ENCODE results near the gene TMC7. TPM values are rescaled to one million over a fixed set of nuclear protein-coding genes. Genes with fewer than 3 reads are reported as not detected.

The TMC7 gene
- total RNA-seq, 6 experiments from 2014 or later = 0.16 to 0.37 (median 0.27) TPM

- no peak overlapping the region for H3K27ac ChIP-seq
- ATAC-seq (no peak), DNase-seq (no peak)
- no peaks in the 10 kb centered on the region for H3K36me3 ChIP-seq
- WGBS (ENCODE audit: insufficient coverage, low coverage, low lambda C conversion rate, missing lambda C conversion rate) = 82% methylated on average over 5 of the region's 5 CpGs
- intact Hi-C loops (cut with DNase I) = no loop called here
- TF ChIP-seq CTCF (IDR thresholded peaks at IDR 0.05) (no peak), POLR2A (IDR thresholded peaks at IDR 0.05) (no peak)
- peaks cover 0 to 12% (median 0%) of the 10 kb centered on the region in 4 donors for H3K4me1 ChIP-seq
- no peaks in the 10 kb centered on the region for H3K27me3 ChIP-seq
- H3K9me3 ChIP-seq = no peaks in the 10 kb centered on the region
- no peak overlapping the region for H3K4me3 ChIP-seq
Observed at GRCh38 chr16:19095654-19096053, 111.9 kb downstream of the TMC7 start.

GRCh38 chr16:19098173-19098572 is 114.4 kb downstream of the TMC7 start:
- Histone ChIP-seq H3K4me3 (no peak overlapping the region), H3K36me3 (no peaks in the 10 kb centered on the region), H3K4me1 (peaks cover 0 to 12% (median 0%) of the 10 kb centered on the region in 4 donors), H3K27me3 (no peaks in the 10 kb centered on the region), H3K9me3 (no peaks in the 10 kb centered on the region), H3K27ac (no peak overlapping the region)
- 100% methylated on average over 1 of the region's 1 CpG for WGBS (ENCODE audit: insufficient coverage, low coverage, low lambda C conversion rate, missing lambda C conversion rate)
- no peak for DNase-seq
- intact Hi-C loops (cut with DNase I) = no loop called here
- no peak for ATAC-seq
- TF ChIP-seq CTCF (IDR thresholded peaks at IDR 0.05) = no peak
- no peak for TF ChIP-seq POLR2A (IDR thresholded peaks at IDR 0.05)

DNA sequence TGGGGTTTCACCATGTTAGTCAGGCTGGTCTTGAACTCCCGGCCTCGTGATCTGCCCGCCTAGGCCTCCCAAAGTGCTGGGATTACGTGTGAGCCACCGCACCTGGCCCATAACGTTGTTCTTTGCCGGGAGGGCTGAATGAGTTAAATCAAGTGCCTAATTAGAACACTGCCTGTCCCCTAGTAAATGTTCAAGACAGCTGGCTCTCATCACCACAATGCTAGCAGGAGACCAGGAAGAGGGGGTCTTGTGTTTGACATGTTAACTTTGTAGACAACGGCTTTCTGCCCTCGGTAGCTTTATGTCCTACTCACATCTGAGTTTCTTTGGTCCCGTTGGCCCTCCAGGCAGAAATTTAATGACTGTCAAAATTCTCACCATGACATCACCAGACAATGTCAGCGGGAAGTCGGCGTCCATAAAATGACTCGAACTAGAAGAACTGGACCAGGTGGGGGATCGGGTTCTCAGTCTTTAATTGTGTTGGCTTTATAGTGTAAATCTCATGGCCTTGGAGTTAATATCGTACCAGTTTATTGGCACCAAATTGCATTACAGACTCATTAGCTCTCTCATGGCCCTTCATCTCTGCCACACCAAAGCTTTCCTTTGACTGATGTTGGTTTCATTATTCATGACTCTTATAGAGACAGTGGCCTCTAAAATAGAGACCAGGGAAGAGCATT is 118.6 kb downstream of the TMC7 start:
- no peak overlapping the region for H3K4me3 ChIP-seq
- no peak for ATAC-seq
- no peak for DNase-seq
- intact Hi-C loops (cut with DNase I) = no loop called here
- 73% methylated on average over 10 of the region's 16 CpGs for WGBS (ENCODE audit: insufficient coverage, low coverage, low lambda C conversion rate, missing lambda C conversion rate)
- no peaks in the 10 kb centered on the region for H3K4me1 ChIP-seq
- H3K27ac ChIP-seq = no peak overlapping the region
- H3K36me3 ChIP-seq = no peaks in the 10 kb centered on the region
- TF ChIP-seq POLR2A (IDR thresholded peaks at IDR 0.05) (no peak), CTCF (IDR thresholded peaks at IDR 0.05) (no peak)
- H3K9me3 ChIP-seq = no peaks in the 10 kb centered on the region
- no peaks in the 10 kb centered on the region for H3K27me3 ChIP-seq

- Histone ChIP-seq H3K27me3 (no peaks in the 10 kb centered on the region), H3K27ac (no peak overlapping the region), H3K4me3 (no peak overlapping the region), H3K36me3 (no peaks in the 10 kb centered on the region), H3K9me3 (no peaks in the 10 kb centered on the region), H3K4me1 (peaks cover 0 to 3% (median 0%) of the 10 kb centered on the region in 4 donors)
- no peak for ATAC-seq
- DNase-seq = no peak
- intact Hi-C loops (cut with DNase I) = no loop called here
- WGBS (ENCODE audit: insufficient coverage, low coverage, low lambda C conversion rate, missing lambda C conversion rate) = 100% methylated on average over 1 of the region's 5 CpGs
- TF ChIP-seq POLR2A (IDR thresholded peaks at IDR 0.05) = no peak
- no peak for TF ChIP-seq CTCF (IDR thresholded peaks at IDR 0.05)
Observed at GRCh38 chr16:19104607-19105006, 120.9 kb downstream of the TMC7 start.

Measured in right lobe of liver (tissue), 6 donors.